Stimulated activated naive CD4-positive, alpha-beta T cell treated with Interleukin-2 at 50 U/mL for 16 hours (primary cell): Measurements from ENCODE around the gene PNO1.
A peak's percentile ranks its signal among the peaks of the same experiment; 100 is the strongest.

Experiments
- DNase-seq: peaks from one replicate; lab custom pipeline; 2025; lab: John Stamatoyannopoulos, UW

PNO1 gene

GRCh38 chr2:68195096-68195495 is 37.4 kb downstream of the PNO1 start:
- DNase-seq: no peak

GRCh38 chr2:68196120-68196716 is 38.5 kb downstream of the PNO1 start:
- peak; percentile 30 for DNase-seq

GRCh38 chr2:68200157-68200787 is 42.6 kb downstream of the PNO1 start:
- DNase-seq: no peak

- no peak for DNase-seq
Observed at GRCh38 chr2:68203587-68203986, 45.9 kb downstream of the PNO1 start.

- no peak for DNase-seq
Observed at GRCh38 chr2:68206793-68207192, 49.1 kb downstream of the PNO1 start.

GRCh38 chr2:68214381-68214780 is 56.7 kb downstream of the PNO1 start:
- DNase-seq: no peak

- DNase-seq: no peak
Observed at GRCh38 chr2:68216454-68217310, 59.0 kb downstream of the PNO1 start.

GRCh38 chr2:68217729-68218128 is 60.0 kb downstream of the PNO1 start:
- DNase-seq: no peak

- DNase-seq: no peak
Observed at GRCh38 chr2:68218343-68218901, 60.7 kb downstream of the PNO1 start.

- DNase-seq: no peak
Observed at GRCh38 chr2:68222287-68222686, 64.6 kb downstream of the PNO1 start.

GRCh38 chr2:68223419-68223818 is 65.7 kb downstream of the PNO1 start:
- DNase-seq: no peak

- no peak for DNase-seq
Observed at GRCh38 chr2:68225119-68225632, 67.5 kb downstream of the PNO1 start.
